GM20000 (cell line): ENCODE measurements around the gene UQCRQ.

Source experiments
- DNase-seq: peaks from one replicate; pipeline ENCODE4 v3.0.0; 2012; ENCODE audit warnings: low spot score
- TF ChIP-seq, protein P1 (sequence below): IDR thresholded peaks from 2 replicates; pipeline ENCODE4 v1.5.1; 2012; ENCODE audit warnings: mild to moderate bottlenecking, control low read depth; ENCODE audit errors: extremely low read depth, missing control alignments

Gene UQCRQ

DNA sequence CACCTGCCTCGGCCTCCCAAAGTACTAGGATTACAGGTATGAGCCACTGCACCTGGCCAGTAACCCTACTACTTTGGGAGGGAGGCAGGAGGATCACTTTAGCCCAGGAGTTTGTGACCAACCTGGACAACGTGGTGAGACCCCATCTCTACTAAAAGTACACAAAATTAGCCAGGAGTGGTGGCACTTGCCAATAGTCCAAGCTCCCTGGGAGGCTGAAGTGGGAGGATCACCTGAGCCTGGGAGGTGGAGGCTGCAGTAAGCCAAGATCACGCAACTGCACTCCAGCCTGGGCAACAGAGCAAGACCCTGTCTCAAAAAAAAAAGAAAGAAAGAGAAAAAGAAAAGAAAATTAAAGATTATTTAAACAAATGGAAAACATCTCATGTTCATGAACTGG lies 10.4 kb upstream of the UQCRQ start:
- TF ChIP-seq, protein P1, sequence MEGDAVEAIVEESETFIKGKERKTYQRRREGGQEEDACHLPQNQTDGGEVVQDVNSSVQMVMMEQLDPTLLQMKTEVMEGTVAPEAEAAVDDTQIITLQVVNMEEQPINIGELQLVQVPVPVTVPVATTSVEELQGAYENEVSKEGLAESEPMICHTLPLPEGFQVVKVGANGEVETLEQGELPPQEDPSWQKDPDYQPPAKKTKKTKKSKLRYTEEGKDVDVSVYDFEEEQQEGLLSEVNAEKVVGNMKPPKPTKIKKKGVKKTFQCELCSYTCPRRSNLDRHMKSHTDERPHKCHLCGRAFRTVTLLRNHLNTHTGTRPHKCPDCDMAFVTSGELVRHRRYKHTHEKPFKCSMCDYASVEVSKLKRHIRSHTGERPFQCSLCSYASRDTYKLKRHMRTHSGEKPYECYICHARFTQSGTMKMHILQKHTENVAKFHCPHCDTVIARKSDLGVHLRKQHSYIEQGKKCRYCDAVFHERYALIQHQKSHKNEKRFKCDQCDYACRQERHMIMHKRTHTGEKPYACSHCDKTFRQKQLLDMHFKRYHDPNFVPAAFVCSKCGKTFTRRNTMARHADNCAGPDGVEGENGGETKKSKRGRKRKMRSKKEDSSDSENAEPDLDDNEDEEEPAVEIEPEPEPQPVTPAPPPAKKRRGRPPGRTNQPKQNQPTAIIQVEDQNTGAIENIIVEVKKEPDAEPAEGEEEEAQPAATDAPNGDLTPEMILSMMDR, result no peak
- no peak for DNase-seq

DNA sequence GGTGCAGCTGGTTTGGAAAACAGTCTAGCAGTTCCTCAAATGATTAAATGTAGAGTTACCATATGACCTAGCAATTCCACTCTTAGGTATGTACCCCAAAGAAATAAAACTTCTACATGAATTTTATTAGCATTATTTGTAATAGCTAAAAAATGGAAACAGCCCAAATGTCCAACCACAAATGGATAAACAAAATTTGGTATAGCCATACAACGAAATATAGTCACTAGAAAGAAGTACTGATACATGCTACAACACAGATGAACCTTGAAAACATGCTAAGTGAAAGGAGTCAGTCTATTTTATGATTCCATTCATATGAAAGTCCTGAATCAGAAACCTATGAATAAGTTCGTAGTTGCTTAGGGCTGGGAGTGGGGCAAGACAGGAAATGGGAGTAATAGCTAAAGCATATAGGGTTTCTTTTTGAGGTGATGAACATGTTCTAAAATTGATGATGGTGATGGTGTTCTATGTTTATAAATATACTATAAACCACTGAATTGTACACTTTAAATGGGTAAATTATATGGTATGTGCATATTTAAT lies 6.5 kb upstream of the UQCRQ start:
- TF ChIP-seq, protein P1, result no peak
- no peak for DNase-seq

DNA sequence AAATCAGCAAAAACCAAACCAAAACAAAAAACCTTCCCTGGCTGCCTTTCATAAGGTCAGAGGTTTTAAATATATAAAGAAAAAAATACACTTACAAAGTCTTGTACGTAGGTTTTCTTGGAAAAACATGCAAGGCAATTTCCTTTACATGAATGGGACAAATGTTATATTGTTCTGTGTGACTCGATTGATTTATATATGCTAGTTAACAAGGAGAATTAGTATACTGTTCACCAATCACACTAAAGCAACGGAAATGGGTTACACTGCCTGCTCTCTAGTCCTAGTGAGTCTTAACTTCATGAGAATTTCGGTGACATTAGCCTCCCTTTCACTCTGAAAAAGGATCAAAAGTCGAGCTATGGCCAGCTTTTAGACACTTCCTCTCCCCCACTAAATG lies 5.7 kb upstream of the UQCRQ start:
- TF ChIP-seq, protein P1, result no peak
- no peak for DNase-seq

DNA sequence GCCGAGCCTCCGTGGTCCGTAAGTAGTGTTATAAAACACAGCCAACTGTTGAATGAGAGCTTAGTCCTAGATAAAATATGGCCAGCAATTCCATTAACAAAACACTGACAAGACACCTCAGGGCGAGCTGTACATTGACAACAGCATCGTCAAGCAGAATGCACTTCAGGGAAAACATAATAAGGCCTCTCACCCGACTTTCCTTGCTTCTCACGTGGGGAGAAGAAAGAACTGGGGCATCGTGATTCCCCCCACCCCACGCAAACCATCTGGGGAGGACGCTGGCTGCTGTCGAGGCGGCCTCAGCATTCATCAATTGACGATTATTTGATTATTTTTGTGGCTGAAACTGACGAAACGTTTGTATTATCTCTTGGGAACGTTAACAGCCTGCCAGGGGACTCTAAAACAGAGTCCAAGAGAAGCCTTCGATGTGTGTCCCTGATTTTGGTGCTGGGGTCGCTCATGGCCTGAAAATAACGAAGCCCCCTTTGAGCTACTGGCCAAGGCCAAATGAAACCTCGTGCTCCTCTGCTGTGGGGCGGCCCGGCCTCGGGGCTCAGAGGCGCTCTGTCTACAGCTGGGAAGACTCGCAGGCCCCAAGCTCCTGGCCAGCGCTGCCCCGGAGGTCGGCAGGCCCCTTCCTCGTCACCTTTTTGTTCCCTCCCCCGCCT lies 637 bp upstream of the UQCRQ start:
- TF ChIP-seq, protein P1, result no peak
- no peak for DNase-seq

DNA sequence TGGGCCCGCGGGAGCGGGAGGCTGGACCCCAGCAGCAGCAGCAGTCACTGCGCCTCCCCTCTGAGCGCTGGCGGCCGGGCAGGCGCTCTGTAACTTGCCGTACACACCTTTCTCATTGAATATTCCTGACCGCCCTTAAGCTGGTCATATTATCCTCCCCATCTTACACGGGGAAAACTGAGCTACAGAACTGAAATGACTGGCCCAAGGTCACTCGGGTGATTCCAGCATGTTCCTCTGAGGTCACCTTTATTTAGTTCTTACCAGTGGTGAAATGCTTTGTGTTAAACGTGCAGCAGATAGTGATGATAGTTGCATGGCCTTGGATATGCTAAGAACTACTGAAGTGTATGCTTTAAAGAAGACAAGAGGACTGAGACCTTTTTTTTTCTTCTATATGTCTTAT lies 607 bp downstream of the UQCRQ start:
- TF ChIP-seq, protein P1, result no peak
- DNase-seq, result no peak

DNA sequence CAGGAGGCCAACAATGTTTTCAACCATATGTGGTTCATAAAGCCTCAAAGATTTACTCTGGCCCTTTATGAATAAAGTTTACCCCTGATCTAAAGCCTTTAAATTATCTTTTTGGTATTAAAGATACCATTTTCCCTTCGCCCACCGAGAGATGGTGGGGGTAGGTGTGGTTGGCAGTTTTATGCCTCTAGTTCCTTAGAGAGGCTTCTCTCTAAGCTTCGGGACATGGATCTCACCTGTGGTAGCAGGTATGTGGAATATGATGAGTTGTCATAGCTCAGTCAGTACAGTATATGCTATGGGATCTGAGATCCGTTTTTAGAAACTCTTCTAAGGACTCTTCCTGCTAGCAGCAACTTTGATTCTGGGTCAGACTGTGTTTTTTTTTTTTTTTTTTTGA lies 2.3 kb downstream of the UQCRQ start:
- no peak for DNase-seq
- TF ChIP-seq, protein P1, result no peak

DNA sequence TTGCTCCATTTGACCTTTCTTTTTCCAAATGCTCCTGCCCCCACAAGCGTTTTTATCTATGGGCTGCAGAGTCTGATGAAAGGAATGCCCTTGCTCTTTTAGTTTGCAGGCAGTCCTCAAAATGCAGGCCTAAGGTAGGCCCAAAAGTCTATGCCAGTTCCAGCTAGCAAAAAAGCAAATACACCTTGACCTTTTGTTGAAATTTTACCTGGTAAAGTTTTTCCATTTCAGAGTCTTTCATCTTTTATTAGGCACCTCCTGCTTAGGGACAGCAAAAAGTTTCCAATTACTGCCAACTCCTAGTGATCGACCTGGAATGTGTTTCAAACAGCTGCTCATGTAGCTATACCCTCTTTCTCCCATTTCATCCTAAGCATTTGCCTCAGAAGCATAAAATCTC lies 4.4 kb downstream of the UQCRQ start:
- TF ChIP-seq, protein P1, result no peak
- DNase-seq, result no peak
